A549 (cell line): ENCODE measurements around the gene GREB1. TPM values are rescaled to one million over a fixed set of nuclear protein-coding genes. Genes with fewer than 3 reads are reported as not detected.

Source experiments
- ATAC-seq, 2 experiments: fragments of 200-7000 bp in 1 of 2; fragments of >200 bp in 1 of 2; cut with Nextera tagmentation in 1 of 2; cut with Tn5 transposase in 1 of 2; 3 replicates each; pipeline versions ENCODE4 v1.8.0 to v1.9.1; 2018 to 2020; ENCODE audit warnings: mild to moderate bottlenecking in 1 of 2, moderate library complexity in 1 of 2
- CTCF ChIA-PET: fragments of 300-600 bp; sonication (Branson Sonifier 250); formaldehyde crosslinking; extraction: SDS; loops from one replicate; lab custom pipeline; 2021; ENCODE audit warnings: antibody characterized with exemption, inconsistent platforms; lab: Yijun Ruan, JAX
- POLR2A ChIA-PET: fragments of 350-600 bp; formaldehyde crosslinking; extraction: SDS; loops from one replicate; lab custom pipeline; 2021; ENCODE audit warnings: antibody characterized with exemption, inconsistent platforms; lab: Yijun Ruan, JAX
- DNase-seq, 2 experiments: peaks; one replicate each; pipeline versions ENCODE4 v3.0.0 to v3.0.0-alpha.2; 2011 to 2016; ENCODE audit warnings: low read depth in 1 of 2, low spot score in 1 of 2
- FAIRE-seq: peaks from 2 replicates; lab custom pipeline; 2011; peaks lifted over from hg19 to GRCh38; lab: Jason Lieb, UNC
- H3K27ac ChIP-seq, 2 experiments: fragments of >200 bp; sonication (Bioruptor Twin); formaldehyde crosslinking; 3 replicates each; pipeline ENCODE4 v1.5.1; 2016 to 2017
- H3K4me1 ChIP-seq: fragments of >200 bp; sonication (Bioruptor Twin); formaldehyde crosslinking; 3 replicates; pipeline ENCODE4 v1.6.1; 2016
- H3K4me2 ChIP-seq: fragments of >200 bp; sonication (Bioruptor Twin); formaldehyde crosslinking; 3 replicates; pipeline ENCODE4 v1.6.1; 2016
- H3K4me3 ChIP-seq: fragments of >200 bp; sonication (Bioruptor Twin); formaldehyde crosslinking; 3 replicates; pipeline ENCODE4 v1.5.1; 2016
- H3K9me3 ChIP-seq: fragments of >200 bp; sonication (Bioruptor Twin); formaldehyde crosslinking; 3 replicates; pipeline ENCODE4 v1.6.1; 2016
- BHLHE40 ChIP-seq: IDR thresholded peaks from 2 replicates; pipeline ENCODE4 v1.6.1; 2012; ENCODE audit warnings: low read depth, low read length, inconsistent platforms
- EP300 ChIP-seq, 2 experiments: fragments of >200 bp; sonication (Bioruptor Twin); formaldehyde crosslinking; IDR thresholded peaks; 2 replicates in 1 of 2; 3 replicates in 1 of 2; pipeline ENCODE4 v1.6.1; 2016 to 2017
- FOSL2 ChIP-seq, 2 experiments: fragments of 450-650 bp in 1 of 2; fragments of >200 bp in 1 of 2; sonication (Bioruptor Twin) in 1 of 2; formaldehyde crosslinking; IDR thresholded peaks; 2 replicates each; pipeline versions ENCODE4 v1.5.0 to v1.6.1; 2016 to 2020; ENCODE audit warnings: mild to moderate bottlenecking in 1 of 2, moderate library complexity in 1 of 2
- FOXS1 ChIP-seq: fragments of 250-450 bp; sonication (Bioruptor Pico); IDR thresholded peaks from 2 replicates; pipeline ENCODE4 v1.5.0; 2020; ENCODE audit warnings: mild to moderate bottlenecking, moderate library complexity
- HEYL ChIP-seq: fragments of 250-450 bp; sonication (Bioruptor Pico); IDR thresholded peaks from 2 replicates; pipeline ENCODE4 v1.8.0; 2021; ENCODE audit warnings: mild to moderate bottlenecking, moderate library complexity
- HOXA7 ChIP-seq: fragments of 250-450 bp; sonication (Bioruptor Pico); IDR thresholded peaks from 2 replicates; pipeline ENCODE4 v1.5.0; 2020; ENCODE audit warnings: mild to moderate bottlenecking, moderate library complexity
- HOXB5 ChIP-seq: fragments of 250-450 bp; sonication (Bioruptor Pico); IDR thresholded peaks from 2 replicates; pipeline ENCODE4 v1.5.0; 2020; ENCODE audit warnings: mild to moderate bottlenecking, moderate library complexity
- JUNB ChIP-seq: fragments of >200 bp; sonication (Bioruptor Twin); formaldehyde crosslinking; IDR thresholded peaks from 2 replicates; pipeline ENCODE4 v1.6.1; 2016
- PHF8 ChIP-seq: fragments of 200-600 bp; sonication (generic); IDR thresholded peaks from 2 replicates; pipeline ENCODE4 v1.6.1; 2016; ENCODE audit warnings: low read depth, mild to moderate bottlenecking, antibody characterized with exemption, moderate library complexity, borderline replicate concordance
- POLR2A ChIP-seq: IDR thresholded peaks from 2 replicates; pipeline ENCODE4 v1.6.1; 2012; ENCODE audit warnings: mild to moderate bottlenecking, low read length
- POLR2AphosphoS2 ChIP-seq: conservative IDR thresholded peaks from 2 replicates; pipeline ENCODE4 v1.6.1; 2012; ENCODE audit warnings: low read length, improper control_type of control experiment, inconsistent platforms
- RARB ChIP-seq: fragments of 250-450 bp; sonication (Bioruptor Pico); IDR thresholded peaks from 2 replicates; pipeline ENCODE4 v1.8.0; 2021; ENCODE audit warnings: mild to moderate bottlenecking, moderate library complexity
- SREBF2 ChIP-seq: fragments of 450-650 bp; IDR thresholded peaks from 2 replicates; pipeline ENCODE4 v1.6.1; 2014; ENCODE audit warnings: mild to moderate bottlenecking, moderate library complexity
- TP53 ChIP-seq: fragments of 250-450 bp; sonication (Bioruptor Pico); IDR thresholded peaks from 2 replicates; pipeline ENCODE4 v1.5.0; 2021; ENCODE audit warnings: mild to moderate bottlenecking, moderate library complexity
- ZFP36 ChIP-seq: fragments of 450-650 bp; IDR thresholded peaks from 2 replicates; pipeline ENCODE4 v1.6.1; 2014; ENCODE audit warnings: borderline replicate concordance; ENCODE audit not compliant: partially characterized antibody
- ZNF302 ChIP-seq: fragments of 250-450 bp; sonication (Bioruptor Pico); IDR thresholded peaks from 2 replicates; pipeline ENCODE4 v1.9.0; 2021; ENCODE audit warnings: inconsistent platforms, mild to moderate bottlenecking, moderate library complexity
- WGBS: methylation state at CpG from one replicate; pipeline ENCODE4 v1.1.6; 2017; ENCODE audit errors: missing lambda C conversion rate; 5-methylcytosine and 5-hydroxymethylcytosine counted together
- polyA plus RNA-seq, 4 experiments: library from polyadenylated mRNA; depleted of rRNA in 3 of 4; stranded (reverse); fragments of >200 nt; fragmentation: RNase III in 1 of 4; extraction: RNeasy Plus Mini Kit Qiagen cat#74134 plus additional on column Dnase treatment in 1 of 4; gene quantifications; 2 replicates in 3 of 4; 3 replicates in 1 of 4; pipeline ENCODE4 v1.2.3, GENCODE V29; 2011 to 2017
- TF ChIP-seq, protein P1 (sequence below): fragments of 250-450 bp; sonication (Bioruptor Pico); IDR thresholded peaks from 2 replicates; pipeline ENCODE4 v1.5.0; 2020; ENCODE audit warnings: low read depth, mild to moderate bottlenecking, moderate library complexity
- TF ChIP-seq, protein P2 (sequence below): fragments of >200 bp; sonication (Bioruptor Twin); formaldehyde crosslinking; IDR thresholded peaks from 3 replicates; pipeline ENCODE4 v1.6.1; 2016
- TF ChIP-seq, protein P3 (sequence below): fragments of 450-650 bp; IDR thresholded peaks from 2 replicates; pipeline ENCODE4 v1.6.1; 2014; ENCODE audit warnings: antibody characterized with exemption
- TF ChIP-seq, protein P4 (sequence below): IDR thresholded peaks from 2 replicates; pipeline ENCODE4 v1.6.1; 2012
- TF ChIP-seq, protein P5 (sequence below): fragments of >200 bp; sonication (Bioruptor Twin); formaldehyde crosslinking; IDR thresholded peaks from 3 replicates; pipeline ENCODE4 v1.5.1; 2016
- TF ChIP-seq, protein P6 (sequence below): IDR thresholded peaks from 2 replicates; pipeline ENCODE4 v1.6.1; 2012
- TF ChIP-seq, protein P7 (sequence below): fragments of >200 bp; sonication (Bioruptor Twin); formaldehyde crosslinking; IDR thresholded peaks from 2 replicates; pipeline ENCODE4 v1.6.1; 2016

GREB1 gene
- polyA plus RNA-seq, 2 of the 4 experiments (the other 2 are of a cell fraction): 1.1 to 1.3 TPM

DNA sequence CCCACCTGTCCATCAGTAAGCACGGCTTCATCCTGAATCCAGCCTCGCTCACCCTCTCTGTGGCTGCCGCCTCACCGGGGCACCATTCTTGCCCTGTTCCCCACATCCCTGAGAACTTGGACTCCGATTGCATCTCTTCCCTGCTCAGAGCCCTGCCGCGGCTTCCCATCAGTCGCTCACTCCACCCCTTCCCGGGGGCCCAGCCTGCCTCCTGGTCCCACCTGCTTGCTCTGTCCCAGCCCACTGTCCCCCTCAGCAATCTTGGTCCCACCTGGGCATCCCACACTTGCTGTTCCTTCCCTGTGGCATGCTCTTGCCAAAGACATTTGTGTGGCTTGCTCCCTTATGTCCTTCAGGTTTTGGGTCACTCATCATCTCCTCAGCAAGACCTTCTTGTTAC, 56.3 kb downstream of the GREB1 start:
- CTCF ChIA-PET: interaction anchor here (1.2 to 10.6 kb wide), 7 partner anchors 12 to 457 kb away, joined by 3 to 153 read pairs (median 7); a partner anchor contains a TSS
- 59% methylated on average over 9 of the region's 9 CpGs for WGBS
- TF ChIP-seq HOXB5 (CRISPR knock-in tag): no peak
- TF ChIP-seq POLR2AphosphoS2: no peak
- TF ChIP-seq, protein P1, sequence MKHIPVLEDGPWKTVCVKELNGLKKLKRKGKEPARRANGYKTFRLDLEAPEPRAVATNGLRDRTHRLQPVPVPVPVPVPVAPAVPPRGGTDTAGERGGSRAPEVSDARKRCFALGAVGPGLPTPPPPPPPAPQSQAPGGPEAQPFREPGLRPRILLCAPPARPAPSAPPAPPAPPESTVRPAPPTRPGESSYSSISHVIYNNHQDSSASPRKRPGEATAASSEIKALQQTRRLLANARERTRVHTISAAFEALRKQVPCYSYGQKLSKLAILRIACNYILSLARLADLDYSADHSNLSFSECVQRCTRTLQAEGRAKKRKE (CRISPR knock-in tag): no peak
- no peak for TF ChIP-seq HOXA7 (CRISPR knock-in tag)
- TF ChIP-seq, protein P2, sequence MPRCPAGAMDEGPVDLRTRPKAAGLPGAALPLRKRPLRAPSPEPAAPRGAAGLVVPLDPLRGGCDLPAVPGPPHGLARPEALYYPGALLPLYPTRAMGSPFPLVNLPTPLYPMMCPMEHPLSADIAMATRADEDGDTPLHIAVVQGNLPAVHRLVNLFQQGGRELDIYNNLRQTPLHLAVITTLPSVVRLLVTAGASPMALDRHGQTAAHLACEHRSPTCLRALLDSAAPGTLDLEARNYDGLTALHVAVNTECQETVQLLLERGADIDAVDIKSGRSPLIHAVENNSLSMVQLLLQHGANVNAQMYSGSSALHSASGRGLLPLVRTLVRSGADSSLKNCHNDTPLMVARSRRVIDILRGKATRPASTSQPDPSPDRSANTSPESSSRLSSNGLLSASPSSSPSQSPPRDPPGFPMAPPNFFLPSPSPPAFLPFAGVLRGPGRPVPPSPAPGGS: no peak
- no peak for TF ChIP-seq ZNF302
- TF ChIP-seq JUNB: no peak
- TF ChIP-seq POLR2A: no peak
- TF ChIP-seq HEYL: no peak

DNA sequence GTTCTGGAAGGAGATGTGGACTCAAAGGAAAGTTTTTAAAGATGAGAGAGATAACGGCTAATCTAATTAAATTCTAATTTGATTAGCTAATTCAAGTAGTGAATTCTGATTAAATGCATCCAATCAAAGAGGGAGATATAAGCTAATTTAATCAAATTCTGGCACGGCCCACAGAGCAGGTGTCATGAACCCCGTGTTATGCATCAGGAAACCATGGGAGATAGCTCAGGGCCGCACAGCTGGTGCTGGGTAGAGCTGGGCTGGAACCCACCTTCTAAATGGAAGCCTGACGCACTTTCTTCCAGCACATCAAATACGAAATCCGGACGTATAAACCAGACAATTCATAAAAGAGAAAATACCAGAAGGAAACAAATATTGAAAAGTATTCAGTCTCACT, 57.2 kb downstream of the GREB1 start:
- no peak overlapping the region for H3K4me2 ChIP-seq
- ATAC-seq (no peak), DNase-seq (no peak), FAIRE-seq (no peak)
- no peak overlapping the region for H3K27ac ChIP-seq
- H3K4me3 ChIP-seq: no peak overlapping the region
- WGBS: 58% methylated on average over 8 of the region's 8 CpGs
- ChIA-PET POLR2A (no interaction called here), CTCF (interaction anchor here (1.2 to 5.8 kb wide), 10 partner anchors 8 to 458 kb away, joined by 3 to 101 read pairs (median 5); a partner anchor contains a TSS)
- TF ChIP-seq JUNB (no peak), FOSL2 (IDR thresholded peaks at IDR 0.05) (no peak), FOSL2 (CRISPR knock-in tag; IDR thresholded peaks at IDR 0.05) (no peak), ZFP36 (no peak), SREBF2 (no peak), EP300 (IDR thresholded peaks at IDR 0.05) (no peak), BHLHE40 (no peak), RARB (no peak), TP53 (CRISPR knock-in tag) (no peak), ZNF302 (no peak), PHF8 (no peak), FOXS1 (CRISPR knock-in tag) (no peak)
- TF ChIP-seq, protein P3, sequence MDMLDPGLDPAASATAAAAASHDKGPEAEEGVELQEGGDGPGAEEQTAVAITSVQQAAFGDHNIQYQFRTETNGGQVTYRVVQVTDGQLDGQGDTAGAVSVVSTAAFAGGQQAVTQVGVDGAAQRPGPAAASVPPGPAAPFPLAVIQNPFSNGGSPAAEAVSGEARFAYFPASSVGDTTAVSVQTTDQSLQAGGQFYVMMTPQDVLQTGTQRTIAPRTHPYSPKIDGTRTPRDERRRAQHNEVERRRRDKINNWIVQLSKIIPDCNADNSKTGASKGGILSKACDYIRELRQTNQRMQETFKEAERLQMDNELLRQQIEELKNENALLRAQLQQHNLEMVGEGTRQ: no peak
- TF ChIP-seq, protein P4, sequence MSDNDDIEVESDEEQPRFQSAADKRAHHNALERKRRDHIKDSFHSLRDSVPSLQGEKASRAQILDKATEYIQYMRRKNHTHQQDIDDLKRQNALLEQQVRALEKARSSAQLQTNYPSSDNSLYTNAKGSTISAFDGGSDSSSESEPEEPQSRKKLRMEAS: no peak
- TF ChIP-seq, protein P5, sequence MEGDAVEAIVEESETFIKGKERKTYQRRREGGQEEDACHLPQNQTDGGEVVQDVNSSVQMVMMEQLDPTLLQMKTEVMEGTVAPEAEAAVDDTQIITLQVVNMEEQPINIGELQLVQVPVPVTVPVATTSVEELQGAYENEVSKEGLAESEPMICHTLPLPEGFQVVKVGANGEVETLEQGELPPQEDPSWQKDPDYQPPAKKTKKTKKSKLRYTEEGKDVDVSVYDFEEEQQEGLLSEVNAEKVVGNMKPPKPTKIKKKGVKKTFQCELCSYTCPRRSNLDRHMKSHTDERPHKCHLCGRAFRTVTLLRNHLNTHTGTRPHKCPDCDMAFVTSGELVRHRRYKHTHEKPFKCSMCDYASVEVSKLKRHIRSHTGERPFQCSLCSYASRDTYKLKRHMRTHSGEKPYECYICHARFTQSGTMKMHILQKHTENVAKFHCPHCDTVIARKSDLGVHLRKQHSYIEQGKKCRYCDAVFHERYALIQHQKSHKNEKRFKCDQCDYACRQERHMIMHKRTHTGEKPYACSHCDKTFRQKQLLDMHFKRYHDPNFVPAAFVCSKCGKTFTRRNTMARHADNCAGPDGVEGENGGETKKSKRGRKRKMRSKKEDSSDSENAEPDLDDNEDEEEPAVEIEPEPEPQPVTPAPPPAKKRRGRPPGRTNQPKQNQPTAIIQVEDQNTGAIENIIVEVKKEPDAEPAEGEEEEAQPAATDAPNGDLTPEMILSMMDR: no peak
- TF ChIP-seq, protein P6, sequence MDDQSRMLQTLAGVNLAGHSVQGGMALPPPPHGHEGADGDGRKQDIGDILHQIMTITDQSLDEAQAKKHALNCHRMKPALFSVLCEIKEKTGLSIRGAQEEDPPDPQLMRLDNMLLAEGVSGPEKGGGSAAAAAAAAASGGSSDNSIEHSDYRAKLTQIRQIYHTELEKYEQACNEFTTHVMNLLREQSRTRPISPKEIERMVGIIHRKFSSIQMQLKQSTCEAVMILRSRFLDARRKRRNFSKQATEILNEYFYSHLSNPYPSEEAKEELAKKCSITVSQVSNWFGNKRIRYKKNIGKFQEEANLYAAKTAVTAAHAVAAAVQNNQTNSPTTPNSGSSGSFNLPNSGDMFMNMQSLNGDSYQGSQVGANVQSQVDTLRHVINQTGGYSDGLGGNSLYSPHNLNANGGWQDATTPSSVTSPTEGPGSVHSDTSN: no peak
- TF ChIP-seq, protein P7, sequence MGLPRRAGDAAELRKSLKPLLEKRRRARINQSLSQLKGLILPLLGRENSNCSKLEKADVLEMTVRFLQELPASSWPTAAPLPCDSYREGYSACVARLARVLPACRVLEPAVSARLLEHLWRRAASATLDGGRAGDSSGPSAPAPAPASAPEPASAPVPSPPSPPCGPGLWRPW: no peak
- H3K9me3 ChIP-seq: no peaks in the 10 kb centered on the region
- no peaks in the 10 kb centered on the region for H3K4me1 ChIP-seq

More for the DNA sequence above, 56.3 kb downstream of the GREB1 start:
- H3K9me3 ChIP-seq: no peaks in the 10 kb centered on the region
- no peak for DNase-seq
- POLR2A ChIA-PET: no interaction called here
- no peaks in the 10 kb centered on the region for H3K4me1 ChIP-seq
- H3K4me2 ChIP-seq: no peak overlapping the region
- H3K4me3 ChIP-seq: no peak overlapping the region
- ATAC-seq: no peak
- no peak for FAIRE-seq
- H3K27ac ChIP-seq: no peak overlapping the region
